A549 (cell line): ENCODE results near the gene RIMS3.

Experiments used
- CEBPB ChIP-seq, 2 experiments: fragments of >200 bp in 1 of 2; sonication (Bioruptor Twin) in 1 of 2; formaldehyde crosslinking in 1 of 2; IDR thresholded peaks; 2 replicates each; pipeline ENCODE4 v1.6.1; 2012 to 2016
- CTCF ChIP-seq: fragments of >200 bp; sonication (Bioruptor Twin); formaldehyde crosslinking; IDR thresholded peaks from 3 replicates; pipeline ENCODE4 v1.5.1; 2016
- HDAC2 ChIP-seq: fragments of 200-600 bp; sonication (generic); IDR thresholded peaks from 2 replicates; pipeline ENCODE4 v1.6.1; 2016
- HOXA7 ChIP-seq: fragments of 250-450 bp; sonication (Bioruptor Pico); IDR thresholded peaks from 2 replicates; pipeline ENCODE4 v1.5.0; 2020; ENCODE audit warnings: mild to moderate bottlenecking, moderate library complexity
- MAX ChIP-seq: IDR thresholded peaks from 2 replicates; pipeline ENCODE4 v1.6.1; 2012
- POLR2A ChIP-seq: IDR thresholded peaks from 2 replicates; pipeline ENCODE4 v1.6.1; 2012; ENCODE audit warnings: mild to moderate bottlenecking, low read length
- RCOR1 ChIP-seq: fragments of 150-350 bp; IDR thresholded peaks from 2 replicates; pipeline ENCODE4 v1.6.1; 2014; ENCODE audit warnings: antibody characterized with exemption, low read length, low read depth
- RFX5 ChIP-seq: fragments of 450-650 bp; IDR thresholded peaks from 2 replicates; pipeline ENCODE4 v1.7.1; 2014; ENCODE audit warnings: antibody characterized with exemption, mild to moderate bottlenecking, moderate library complexity
- SREBF2 ChIP-seq: fragments of 450-650 bp; IDR thresholded peaks from 2 replicates; pipeline ENCODE4 v1.6.1; 2014; ENCODE audit warnings: mild to moderate bottlenecking, moderate library complexity
- ZC3H11A ChIP-seq: fragments of 450-650 bp; IDR thresholded peaks from 2 replicates; pipeline ENCODE4 v1.6.1; 2014; ENCODE audit warnings: antibody characterized with exemption, mild to moderate bottlenecking
- TF ChIP-seq, protein P1 (sequence below): fragments of >200 bp; sonication (Bioruptor Twin); formaldehyde crosslinking; IDR thresholded peaks from 2 replicates; pipeline ENCODE4 v1.6.1; 2016

DNA sequence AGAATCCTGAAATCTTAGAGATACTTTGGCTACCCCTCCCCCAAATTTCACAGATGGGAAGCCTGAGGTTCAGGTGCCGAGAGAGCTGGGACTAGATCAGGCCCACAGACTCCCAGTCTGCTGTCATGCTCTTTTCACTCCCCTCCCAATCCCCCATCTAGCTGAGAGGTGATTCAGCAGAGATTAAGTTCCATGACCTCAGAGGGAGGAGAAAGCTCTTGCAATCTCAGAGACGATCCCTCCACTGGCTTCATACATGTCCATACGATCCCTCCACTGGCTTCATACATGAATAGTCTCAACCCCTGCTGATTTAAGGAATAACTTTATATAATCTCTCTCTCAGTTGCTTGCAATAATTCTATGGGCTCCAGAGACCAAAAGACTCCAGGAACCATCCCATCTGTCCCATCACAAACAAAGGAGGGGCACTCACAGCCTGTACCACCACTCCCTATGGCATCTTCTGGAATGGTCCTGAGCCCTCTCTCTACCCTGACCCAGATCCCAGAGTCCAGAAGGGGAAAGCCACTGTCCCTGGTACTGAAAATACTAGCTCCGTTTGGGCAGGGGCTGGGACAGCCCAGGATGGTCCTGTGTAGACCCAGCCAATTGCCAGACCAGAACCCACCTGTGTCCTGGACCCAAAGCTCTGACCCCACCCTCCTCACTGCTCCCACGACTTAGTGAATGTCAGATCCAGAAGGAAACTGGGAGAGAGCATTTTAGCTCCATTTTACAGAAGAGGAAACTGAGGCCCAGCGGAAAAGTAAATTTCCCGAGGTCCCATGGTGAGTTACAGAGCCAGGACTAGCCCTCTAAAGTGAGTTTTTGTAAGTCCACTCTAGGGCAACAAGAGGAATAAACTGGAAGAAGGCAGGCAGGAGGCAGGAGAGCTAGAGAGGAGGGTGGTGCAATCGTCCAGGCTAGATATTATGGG, 27.1 kb downstream of the RIMS3 start:
- TF ChIP-seq CTCF (no peak), RFX5 (no peak), POLR2A (no peak), RCOR1 (no peak), CEBPB (IDR thresholded peaks at IDR 0.05) (no peak), HOXA7 (CRISPR knock-in tag) (no peak), HDAC2 (no peak), ZC3H11A (no peak), MAX (no peak), SREBF2 (no peak)
- TF ChIP-seq, protein P1, sequence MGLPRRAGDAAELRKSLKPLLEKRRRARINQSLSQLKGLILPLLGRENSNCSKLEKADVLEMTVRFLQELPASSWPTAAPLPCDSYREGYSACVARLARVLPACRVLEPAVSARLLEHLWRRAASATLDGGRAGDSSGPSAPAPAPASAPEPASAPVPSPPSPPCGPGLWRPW, result no peak
